Ovary (tissue), 3 donors: ENCODE measurements around the gene OTOR.

ENCODE experiments used
- POLR2A ChIP-seq: fragments of 450-650 bp; IDR thresholded peaks from one replicate; pipeline ENCODE4 v1.6.1; 2017; ENCODE audit warnings: antibody characterized with exemption, mild to moderate bottlenecking, moderate library complexity
- TF ChIP-seq, protein P1 (sequence below), 3 donors: fragments of 450-650 bp in 2 of 3; fragments of 200-600 bp in 1 of 3; IDR thresholded peaks; one replicate each; pipeline versions ENCODE4 v1.5.1 to v1.8.0; 2016 to 2022; ENCODE audit warnings: antibody characterized with exemption in 3 of 3, mild to moderate bottlenecking in 1 of 3
- donor health status: DM: no; HTN: no; CAD: no.

DNA sequence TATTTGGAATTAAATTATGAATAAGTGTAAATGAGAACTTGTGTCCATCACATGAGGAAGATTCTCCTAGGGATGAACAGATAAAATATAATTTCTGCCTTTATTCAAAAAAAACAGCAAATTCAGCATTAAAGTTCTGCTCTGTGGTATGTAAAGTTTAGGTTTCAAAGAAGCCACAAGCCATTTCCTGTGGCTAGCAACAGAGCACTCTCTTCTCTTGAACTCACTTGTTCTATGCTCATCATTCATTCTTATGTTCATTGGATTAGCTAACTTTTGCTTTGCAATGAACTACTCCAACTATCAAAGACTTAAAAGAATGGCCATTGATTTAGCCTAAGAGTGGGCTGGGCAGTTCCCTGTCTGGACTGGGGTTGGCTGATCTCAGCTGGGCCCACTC, 39.1 kb upstream of the OTOR start:
- TF ChIP-seq, protein P1, sequence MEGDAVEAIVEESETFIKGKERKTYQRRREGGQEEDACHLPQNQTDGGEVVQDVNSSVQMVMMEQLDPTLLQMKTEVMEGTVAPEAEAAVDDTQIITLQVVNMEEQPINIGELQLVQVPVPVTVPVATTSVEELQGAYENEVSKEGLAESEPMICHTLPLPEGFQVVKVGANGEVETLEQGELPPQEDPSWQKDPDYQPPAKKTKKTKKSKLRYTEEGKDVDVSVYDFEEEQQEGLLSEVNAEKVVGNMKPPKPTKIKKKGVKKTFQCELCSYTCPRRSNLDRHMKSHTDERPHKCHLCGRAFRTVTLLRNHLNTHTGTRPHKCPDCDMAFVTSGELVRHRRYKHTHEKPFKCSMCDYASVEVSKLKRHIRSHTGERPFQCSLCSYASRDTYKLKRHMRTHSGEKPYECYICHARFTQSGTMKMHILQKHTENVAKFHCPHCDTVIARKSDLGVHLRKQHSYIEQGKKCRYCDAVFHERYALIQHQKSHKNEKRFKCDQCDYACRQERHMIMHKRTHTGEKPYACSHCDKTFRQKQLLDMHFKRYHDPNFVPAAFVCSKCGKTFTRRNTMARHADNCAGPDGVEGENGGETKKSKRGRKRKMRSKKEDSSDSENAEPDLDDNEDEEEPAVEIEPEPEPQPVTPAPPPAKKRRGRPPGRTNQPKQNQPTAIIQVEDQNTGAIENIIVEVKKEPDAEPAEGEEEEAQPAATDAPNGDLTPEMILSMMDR (IDR thresholded peaks at IDR 0.05) = no peak
- TF ChIP-seq POLR2A = no peak
